Transverse colon (tissue), 4 donors: ENCODE measurements around the gene CXCL9. TPM values are rescaled to one million over a fixed set of nuclear protein-coding genes. Genes with fewer than 3 reads are reported as not detected.

ENCODE experiments used
- DNase-seq: peaks from one replicate; pipeline ENCODE4 v3.0.0-alpha.2; 2019
- H3K27ac ChIP-seq, 4 donors: fragments of 200-600 bp; sonication (generic); 2 replicates each; pipeline ENCODE4 v1.5.1; 2016 to 2018; ENCODE audit warnings: inconsistent platforms in 4 of 4
- H3K27me3 ChIP-seq: fragments of 200-600 bp; sonication (generic); 2 replicates; pipeline ENCODE4 v1.5.1; 2017; ENCODE audit warnings: inconsistent platforms
- H3K36me3 ChIP-seq, 4 donors: fragments of 200-600 bp; sonication (generic); 2 replicates each; pipeline ENCODE4 v1.5.1; 2017 to 2019; ENCODE audit warnings: inconsistent platforms in 4 of 4
- H3K4me1 ChIP-seq, 4 donors: fragments of 200-600 bp; sonication (generic); 2 replicates each; pipeline ENCODE4 v1.5.1; 2017 to 2020; ENCODE audit warnings: inconsistent platforms in 4 of 4
- H3K4me3 ChIP-seq, 4 donors: fragments of 200-600 bp; sonication (generic); 1 replicate in 1 of 4; 2 replicates in 3 of 4; pipeline versions ENCODE4 v1.5.1 to v1.6.1; 2017 to 2019; ENCODE audit warnings: inconsistent platforms in 4 of 4
- H3K9me3 ChIP-seq, 2 donors: fragments of 200-600 bp; sonication (generic); 2 replicates each; pipeline ENCODE4 v1.5.1; 2017 to 2019; ENCODE audit warnings: inconsistent platforms in 2 of 2
- CTCF ChIP-seq, 5 experiments: fragments of 200-600 bp in 3 of 5; fragments of 450-650 bp in 2 of 5; sonication (generic) in 3 of 5; IDR thresholded peaks; 1 replicate in 2 of 5; 2 replicates in 3 of 5; pipeline ENCODE4 v1.5.1; 2016 to 2017; ENCODE audit warnings: antibody characterized with exemption in 5 of 5, inconsistent platforms in 3 of 5, mild to moderate bottlenecking in 2 of 5, moderate library complexity in 1 of 5
- EP300 ChIP-seq: sonication (generic); formaldehyde crosslinking; IDR thresholded peaks from one replicate; pipeline ENCODE4 v1.6.1; 2017; ENCODE audit warnings: antibody characterized with exemption, low read depth
- POLR2A ChIP-seq: fragments of 450-650 bp; IDR thresholded peaks from one replicate; pipeline ENCODE4 v1.6.1; 2016; ENCODE audit warnings: antibody characterized with exemption, mild to moderate bottlenecking, moderate library complexity
- POLR2AphosphoS5 ChIP-seq, 3 donors: sonication (generic); formaldehyde crosslinking; IDR thresholded peaks; one replicate each; pipeline ENCODE4 v1.6.1; 2016; ENCODE audit warnings: antibody characterized with exemption in 3 of 3
- WGBS, 2 donors: methylation state at CpG; one replicate each; pipeline ENCODE4 v1.1.5; 2018; ENCODE audit warnings: low coverage in 1 of 2; 5-methylcytosine and 5-hydroxymethylcytosine counted together
- in situ Hi-C, 4 donors: fragments of 200-750 bp; cut with MboI; loops; one replicate each; pipeline versions ENCODE4 v1.15.0 to v1.15.1; 2017; ENCODE audit warnings: low sequenced_read_pairs in 3 of 4, low pct_ligation_motif_present in 1 of 4, low pct_unique_long_range_greater_than_20kb in 1 of 4
- intact Hi-C: fragments of 100-400 bp; cut with DNase I; formaldehyde crosslinking; loops from one replicate; pipeline ENCODE4 v1.15.1; 2023; ENCODE audit warnings: low total_unique reads
- total RNA-seq, 4 donors: library from RNA; depleted of rRNA; stranded (reverse); fragments of >200 nt; gene quantifications; one replicate each; pipeline ENCODE4 v1.1.0, GENCODE V29; 2016

The CXCL9 gene
- total RNA-seq, 4 donors from 2014 or later: 2.5 TPM; not detected in 3

GRCh38 chr4:75953509-75953908, 53.8 kb downstream of the CXCL9 start:
- no peak overlapping the region for H3K27ac ChIP-seq
- no peak for DNase-seq
- 43 to 83% methylated on average over 2 of the region's 2 CpGs for WGBS, 2 donors
- H3K4me3 ChIP-seq: no peak overlapping the region
- intact Hi-C loops: no loop called here
- H3K27me3 ChIP-seq: no peaks in the 10 kb centered on the region
- H3K9me3 ChIP-seq: no peaks in the 10 kb centered on the region
- TF ChIP-seq EP300: no peak
- no peak for TF ChIP-seq POLR2AphosphoS5 (IDR thresholded peaks at IDR 0.05)
- TF ChIP-seq CTCF (IDR thresholded peaks at IDR 0.05): no peak
- TF ChIP-seq POLR2A: no peak
- in situ Hi-C loops: loop anchor here in 1 of 4 donors (25.0 kb wide), 1 partner anchor 166 kb away; no protein-coding TSS in a partner anchor
- H3K36me3 ChIP-seq: peaks cover 0 to 61% (median 24%) of the 10 kb centered on the region in 4 donors
- H3K4me1 ChIP-seq: peaks cover 0 to 10% (median 0%) of the 10 kb centered on the region in 4 donors

Other genes with a start within 250 kb of the CXCL9 start
- gene PPEF2, start 105.1 kb downstream of the CXCL9 start, total RNA-seq: under 1 TPM in 1 of 4 donors, not detected in 3; 0.32 TPM
- gene NAAA, start 66.5 kb downstream of the CXCL9 start, total RNA-seq: 100 to 1,000 TPM; 219 to 603 (median 461) TPM
- 10 to 100 TPM in 3 of 4 donors, 1 to 10 TPM in 1; 6.7 to 27.5 (median 20.4) TPM for gene SDAD1, start 16.6 kb downstream of the CXCL9 start, total RNA-seq
- gene CXCL10, start 16.0 kb upstream of the CXCL9 start, total RNA-seq: 1 to 10 TPM in 1 of 4 donors, not detected in 3; 3.0 TPM
- gene CXCL11, start 28.6 kb upstream of the CXCL9 start, total RNA-seq: not detected
- 1 to 10 TPM in 1 of 4 donors, under 1 TPM in 1, not detected in 2; 0.68 to 4.4 TPM for gene ART3, start 67.2 kb upstream of the CXCL9 start, total RNA-seq
- gene NUP54, start 140.9 kb upstream of the CXCL9 start, total RNA-seq: 100 to 1,000 TPM in 1 of 4 donors, 10 to 100 TPM in 2, 1 to 10 TPM in 1; 7.0 to 142 (median 29.2) TPM
- 100 to 1,000 TPM; 139 to 210 (median 194) TPM for gene SCARB2, start 206.3 kb upstream of the CXCL9 start, total RNA-seq
- gene FAM47E, start 244.2 kb upstream of the CXCL9 start, total RNA-seq: 1 to 10 TPM in 3 of 4 donors, under 1 TPM in 1; 0.20 to 7.8 (median 2.8) TPM